Smooth muscle cell (in vitro differentiated cells): Measurements from ENCODE around the gene CRTAP. TPM values are rescaled to one million over a fixed set of nuclear protein-coding genes. Genes with fewer than 3 reads are reported as not detected.
A peak's percentile ranks its signal among the peaks of the same experiment; 100 is the strongest.

Source experiments
- DNase-seq: peaks from one replicate; lab custom pipeline; 2025; ENCODE audit not compliant: unreplicated experiment; lab: John Stamatoyannopoulos, UW
- H2AFZ ChIP-seq: fragments of 200-600 bp; sonication (generic); 2 replicates; pipeline ENCODE4 v1.6.0; 2016; ENCODE audit warnings: antibody characterized with exemption, low read depth, mild to moderate bottlenecking
- H3F3A ChIP-seq: fragments of 200-600 bp; sonication (generic); 2 replicates; pipeline ENCODE4 v1.6.0; 2017; ENCODE audit warnings: antibody characterized with exemption, low read depth
- H3K27ac ChIP-seq: fragments of 200-600 bp; sonication (generic); 2 replicates; pipeline ENCODE4 v1.5.1; 2016; ENCODE audit warnings: low read depth, mild to moderate bottlenecking
- H3K27me3 ChIP-seq: fragments of 200-600 bp; sonication (generic); 2 replicates; pipeline ENCODE4 v1.6.1; 2016; ENCODE audit warnings: low read depth, mild to moderate bottlenecking
- H3K36me3 ChIP-seq: fragments of 200-600 bp; sonication (generic); 2 replicates; pipeline ENCODE4 v1.5.1; 2016; ENCODE audit warnings: low read depth
- H3K4me1 ChIP-seq: fragments of 200-600 bp; sonication (generic); 2 replicates; pipeline ENCODE4 v1.5.1; 2016; ENCODE audit warnings: low read depth
- H3K4me2 ChIP-seq: fragments of 200-600 bp; sonication (generic); 2 replicates; pipeline ENCODE4 v1.6.0; 2016; ENCODE audit warnings: mild to moderate bottlenecking
- H3K4me3 ChIP-seq: fragments of 200-600 bp; sonication (generic); 2 replicates; pipeline ENCODE4 v1.5.1; 2016; ENCODE audit warnings: mild to moderate bottlenecking
- H3K79me2 ChIP-seq: fragments of 200-600 bp; sonication (generic); 2 replicates; pipeline ENCODE4 v1.6.0; 2016; ENCODE audit warnings: low read depth, mild to moderate bottlenecking
- H3K9ac ChIP-seq: fragments of 200-600 bp; sonication (generic); 2 replicates; pipeline ENCODE4 v1.6.0; 2016; ENCODE audit warnings: low read depth
- H3K9me3 ChIP-seq: fragments of 200-600 bp; sonication (generic); replicated peaks from 2 replicates; pipeline ENCODE4 v1.5.1; 2016; ENCODE audit warnings: low read depth
- H4K20me1 ChIP-seq: fragments of 200-600 bp; sonication (generic); 2 replicates; pipeline ENCODE4 v1.6.0; 2016; ENCODE audit warnings: low read depth
- CTCF ChIP-seq: fragments of 200-600 bp; sonication (generic); IDR thresholded peaks from 2 replicates; pipeline ENCODE4 v1.5.1; 2017; ENCODE audit warnings: borderline replicate concordance, mild to moderate bottlenecking, antibody characterized with exemption; ENCODE audit not compliant: insufficient read depth, poor library complexity, severe bottlenecking
- WGBS: methylation state at CpG from one replicate; pipeline ENCODE4 v1.1.7; 2016; ENCODE audit warnings: low lambda C conversion rate; 5-methylcytosine and 5-hydroxymethylcytosine counted together
- polyA plus RNA-seq: library from polyadenylated mRNA; unstranded; fragments of >200 nt; fragmentation: Nextera tagmentation; extraction: Ambion mirVana; gene quantifications from 2 replicates; pipeline ENCODE4 v1.2.1, GENCODE V29; 2016
- total RNA-seq: library from RNA; depleted of rRNA; stranded (reverse); fragments of >200 nt; gene quantifications from 2 replicates; pipeline ENCODE4 v1.2.3, GENCODE V29; 2014

CRTAP gene
- total and polyA plus RNA-seq, 2 experiments from 2014 or later, result 195 to 206 TPM

DNA sequence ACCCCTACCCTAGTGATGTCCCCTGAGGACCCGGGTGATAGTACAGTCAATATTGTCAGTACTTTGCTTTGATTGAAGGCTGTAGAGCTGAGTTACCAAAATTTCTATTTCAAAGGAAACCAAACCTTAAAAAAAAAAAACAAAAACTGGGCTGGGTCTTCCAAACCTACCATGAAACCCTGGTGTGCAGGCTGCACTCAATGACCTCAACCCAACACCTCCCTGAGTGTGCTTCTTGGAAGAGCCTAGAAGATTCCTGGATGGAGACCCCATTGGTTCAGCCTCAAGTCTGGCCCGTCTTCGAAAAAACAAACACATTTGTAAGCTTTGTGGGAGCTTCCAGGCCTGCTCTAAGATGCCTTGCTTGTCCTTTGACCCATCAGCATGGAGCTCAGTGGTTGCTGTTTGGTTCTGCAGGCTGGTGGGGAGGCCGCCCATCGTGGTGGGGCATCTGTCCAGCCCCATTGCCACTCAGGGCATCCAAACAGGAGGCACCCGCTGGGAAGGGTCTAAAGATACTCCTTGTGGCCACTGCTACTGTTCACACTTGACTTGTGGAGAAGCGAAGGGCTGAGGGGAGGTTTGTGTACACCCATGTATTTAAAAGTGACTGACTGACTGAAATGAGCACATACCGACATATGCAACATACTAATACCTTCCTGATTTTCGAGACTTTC, 32.2 kb downstream of the CRTAP start:
- H3K4me1 ChIP-seq, result peaks cover 7% of the 10 kb centered on the region
- TF ChIP-seq CTCF, result no peak
- H3K9ac ChIP-seq, result no peak overlapping the region
- no peaks in the 10 kb centered on the region for H3K79me2 ChIP-seq
- no peaks in the 10 kb centered on the region for H3F3A ChIP-seq
- H3K27ac ChIP-seq, result no peak overlapping the region
- H3K9me3 ChIP-seq, result no peaks in the 10 kb centered on the region
- H2AFZ ChIP-seq, result no peak overlapping the region
- no peaks in the 10 kb centered on the region for H3K27me3 ChIP-seq
- H3K36me3 ChIP-seq, result peaks cover 5% of the 10 kb centered on the region
- WGBS, result 87% methylated on average over 9 of the region's 9 CpGs
- no peak for DNase-seq
- no peak overlapping the region for H3K4me3 ChIP-seq
- no peaks in the 10 kb centered on the region for H4K20me1 ChIP-seq
- no peak overlapping the region for H3K4me2 ChIP-seq

GRCh38 chr3:33146791-33147445, 33.1 kb downstream of the CRTAP start:
- no peaks in the 10 kb centered on the region for H3K79me2 ChIP-seq
- H3K27ac ChIP-seq, result no peak overlapping the region
- H3K4me3 ChIP-seq, result no peak overlapping the region
- peak overlapping the region; percentile 30 for H3K4me2 ChIP-seq
- H3K36me3 ChIP-seq, result peaks cover 5% of the 10 kb centered on the region
- H4K20me1 ChIP-seq, result no peaks in the 10 kb centered on the region
- TF ChIP-seq CTCF, result no peak
- no peaks in the 10 kb centered on the region for H3K9me3 ChIP-seq
- H3K4me1 ChIP-seq, result peaks cover 7% of the 10 kb centered on the region
- H2AFZ ChIP-seq, result no peak overlapping the region
- WGBS, result 75% methylated on average over 8 of the region's 8 CpGs
- DNase-seq, result no peak
- no peak overlapping the region for H3K9ac ChIP-seq
- H3F3A ChIP-seq, result no peaks in the 10 kb centered on the region
- H3K27me3 ChIP-seq, result no peaks in the 10 kb centered on the region

GRCh38 chr3:33149342-33149741, 35.5 kb downstream of the CRTAP start:
- H3K4me2 ChIP-seq, result no peak overlapping the region
- no peaks in the 10 kb centered on the region for H3K27me3 ChIP-seq
- no peak overlapping the region for H3K4me3 ChIP-seq
- H3K9me3 ChIP-seq, result no peaks in the 10 kb centered on the region
- H2AFZ ChIP-seq, result no peak overlapping the region
- H4K20me1 ChIP-seq, result no peaks in the 10 kb centered on the region
- H3K79me2 ChIP-seq, result no peaks in the 10 kb centered on the region
- H3K27ac ChIP-seq, result no peak overlapping the region
- 97% methylated on average over 5 of the region's 6 CpGs for WGBS
- no peak for DNase-seq
- H3K36me3 ChIP-seq, result no peaks in the 10 kb centered on the region
- no peak overlapping the region for H3K9ac ChIP-seq
- TF ChIP-seq CTCF, result no peak
- H3K4me1 ChIP-seq, result peaks cover 7% of the 10 kb centered on the region
- no peaks in the 10 kb centered on the region for H3F3A ChIP-seq
